Posterior cingulate gyrus (tissue), 11 donors: ENCODE results near the gene SH2D5.

Source experiments
- DNase-seq, 10 donors: peaks; one replicate each; pipeline versions ENCODE4 v3.0.0 to v3.0.0-alpha.2; 2020 to 2021; ENCODE audit warnings: mixed read lengths in 3 of 10
- intact Hi-C: fragments of 100-400 bp; cut with DNase I; formaldehyde crosslinking; loops from one replicate; pipeline ENCODE4 v1.15.1; 2023

The SH2D5 gene

DNA sequence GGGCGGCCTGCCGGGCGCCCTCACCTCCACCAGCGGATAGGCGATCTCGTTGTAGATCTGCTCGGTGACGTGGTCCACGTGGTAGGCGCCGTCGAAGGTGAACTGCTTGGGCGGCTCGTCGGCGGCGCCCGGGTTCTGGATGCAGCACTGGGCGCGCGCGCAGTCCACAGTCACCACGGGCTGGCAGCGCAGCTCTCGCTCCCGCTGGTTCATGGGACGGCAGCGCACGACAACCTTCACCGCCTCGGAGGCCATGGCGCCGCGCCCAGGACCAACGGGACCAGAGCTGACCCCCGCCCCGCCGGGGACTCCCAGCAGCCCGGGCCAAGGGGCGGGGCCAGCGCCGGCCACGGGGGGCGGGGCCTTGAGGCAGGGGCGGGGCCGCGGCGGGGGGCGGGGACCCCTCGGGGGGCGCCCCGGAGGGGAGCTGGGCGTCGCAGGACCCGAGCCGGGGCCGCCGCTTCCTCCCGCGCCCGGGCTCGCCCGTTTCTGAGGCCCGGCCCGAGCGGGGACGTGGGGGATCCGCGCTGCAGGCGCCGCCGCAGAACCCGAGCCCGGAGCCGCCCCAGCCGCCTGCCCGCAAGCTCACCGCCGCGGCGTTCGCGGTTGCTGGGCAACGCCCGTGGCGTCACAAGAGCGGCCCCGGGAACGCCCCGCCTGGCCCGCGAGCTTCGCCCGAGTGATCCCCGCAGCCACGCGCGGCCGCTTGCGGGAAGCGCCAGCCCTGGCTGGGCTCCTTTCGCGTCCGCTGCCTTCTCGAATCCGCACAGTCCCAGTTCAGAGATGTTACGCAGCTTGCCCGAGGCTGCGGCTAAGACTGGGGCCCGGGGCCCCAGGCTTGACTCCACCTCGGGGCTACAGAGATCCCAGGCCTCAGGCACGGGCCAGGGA lies 14.8 kb downstream of the SH2D5 start, which contains the start of gene KIF17:
Gene KIF17 (minus strand): TSS at position 556 of the 891 bp plus-strand sequence. CDS start 301 bp downstream, at position 255.
- DNase-seq: peak; percentile 49 to 97 (median 72)
- intact Hi-C loops: no loop called here

GRCh38 chr1:20716232-20716631 lies 16.3 kb downstream of the SH2D5 start:
- peak in 2 of 10 donors; percentile 68 to 81 for DNase-seq
- intact Hi-C loops: no loop called here

DNA sequence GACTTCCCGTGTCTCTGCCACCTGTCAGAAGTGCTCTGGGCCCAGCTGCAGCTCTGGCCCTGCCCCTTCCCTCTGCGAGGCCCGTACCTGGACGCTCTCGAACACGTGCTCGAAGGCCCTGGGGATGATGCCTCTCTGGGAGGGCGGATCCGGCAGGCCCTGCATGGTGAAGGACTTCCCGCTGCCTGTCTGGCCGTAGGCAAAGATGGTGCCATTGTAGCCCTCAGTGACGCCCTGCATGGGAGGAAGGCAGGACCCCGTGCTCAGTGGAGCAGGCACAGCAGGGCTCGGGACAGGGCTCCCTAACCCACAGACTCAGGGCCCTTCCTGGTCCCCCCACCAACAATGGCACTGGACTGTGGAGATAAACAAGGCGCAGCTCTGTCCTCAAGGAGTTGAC lies 17.1 kb downstream of the SH2D5 start:
- DNase-seq: peak in 2 of 10 donors; percentile 61 to 70
- intact Hi-C loops: no loop called here

GRCh38 chr1:20713440-20713839 lies 19.1 kb downstream of the SH2D5 start:
- intact Hi-C loops: no loop called here

GRCh38 chr1:20712215-20712577 lies 20.3 kb downstream of the SH2D5 start:
- peak in 3 of 10 donors; percentile 34 to 82 (median 82) for DNase-seq
- intact Hi-C loops: no loop called here

More at GRCh38 chr1:20713440-20713839, 19.1 kb downstream of the SH2D5 start:
- DNase-seq: no peak

GRCh38 chr1:20711285-20712214 lies 21.0 kb downstream of the SH2D5 start:
- DNase-seq: peak in 7 of 10 donors; percentile 69 to 95 (median 78)

DNA sequence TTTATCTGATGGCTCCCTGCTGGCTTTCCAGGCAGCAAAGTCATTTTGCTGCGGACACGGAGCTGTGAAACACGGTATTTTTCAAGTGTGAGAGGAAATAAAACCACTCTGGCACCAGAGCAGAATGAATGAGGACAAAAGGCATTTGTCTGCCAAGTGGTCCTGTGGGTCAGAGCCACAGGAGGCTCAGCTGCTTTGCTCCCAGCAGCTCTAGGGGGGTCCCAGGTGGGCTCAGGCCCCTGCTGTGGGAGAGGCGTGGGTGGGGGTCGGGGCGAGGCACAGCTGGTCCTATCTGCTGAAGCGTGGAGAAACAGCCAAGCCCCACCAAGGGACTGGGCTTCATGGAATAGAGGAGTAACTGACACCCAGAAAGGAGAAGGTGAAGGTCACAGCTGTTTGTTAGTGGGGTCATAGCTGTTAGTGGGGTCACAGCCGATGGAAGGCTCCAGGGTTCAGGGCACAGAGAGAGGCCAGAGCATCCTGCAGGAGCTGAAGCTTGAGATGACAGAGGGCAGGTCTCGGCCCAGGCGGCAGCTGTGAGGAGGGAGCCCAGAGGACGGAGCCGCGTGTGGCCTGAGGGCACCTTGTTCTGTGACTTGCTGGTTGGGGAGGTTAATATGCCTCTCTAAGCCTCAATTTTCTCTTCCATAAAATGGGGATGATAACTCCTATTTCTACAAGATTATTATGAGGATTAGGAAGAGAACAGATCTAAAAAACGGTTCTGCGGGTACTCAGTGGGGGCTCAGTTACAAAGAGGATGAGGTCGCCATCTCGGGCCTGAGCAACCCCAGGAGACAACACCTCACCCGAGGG lies 21.8 kb downstream of the SH2D5 start:
- intact Hi-C loops: no loop called here
- DNase-seq: peak in 1 of 10 donors; percentile 54

More at GRCh38 chr1:20711285-20712214, 21.0 kb downstream of the SH2D5 start:
- intact Hi-C loops: no loop called here

DNA sequence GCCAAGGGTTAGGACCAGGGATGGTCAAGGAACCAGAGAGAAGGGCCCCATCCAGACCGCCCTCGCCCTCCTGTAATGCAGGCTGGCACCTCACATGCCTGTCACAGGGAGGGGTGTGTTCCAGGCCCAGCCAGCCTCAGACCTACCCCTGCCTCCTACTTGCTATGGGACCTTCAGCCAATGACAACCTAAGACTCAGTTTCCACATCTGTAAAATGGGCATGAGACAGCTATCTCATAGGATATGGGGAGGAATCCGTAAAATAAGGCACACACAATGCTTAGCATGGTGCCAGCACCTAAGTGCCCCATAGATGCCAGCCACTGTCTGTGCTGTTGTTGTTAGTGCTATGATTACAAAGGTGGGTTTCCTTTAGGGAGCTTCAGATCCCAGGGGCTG lies 22.6 kb downstream of the SH2D5 start:
- intact Hi-C loops: no loop called here
- DNase-seq: no peak

DNA sequence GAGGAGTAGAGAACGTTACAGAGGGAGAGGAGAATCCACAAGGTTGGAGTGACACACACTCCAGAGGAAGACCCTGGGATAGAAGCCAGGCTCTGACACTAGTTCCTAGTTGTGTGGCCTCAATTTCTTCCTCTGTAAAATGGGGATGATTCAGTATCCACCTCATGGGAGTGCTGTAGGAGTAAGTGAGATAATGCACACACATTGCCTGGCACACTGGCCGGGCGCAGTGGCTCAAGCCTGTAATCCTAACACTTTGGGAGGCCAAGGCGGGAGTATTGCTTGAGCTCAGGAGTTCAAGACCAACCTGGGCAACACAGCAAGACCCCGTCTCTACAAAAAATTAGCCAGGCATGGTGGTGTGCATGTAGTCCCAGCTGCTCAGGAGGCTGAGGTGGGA lies 23.6 kb downstream of the SH2D5 start:
- no peak for DNase-seq
- intact Hi-C loops: no loop called here

DNA sequence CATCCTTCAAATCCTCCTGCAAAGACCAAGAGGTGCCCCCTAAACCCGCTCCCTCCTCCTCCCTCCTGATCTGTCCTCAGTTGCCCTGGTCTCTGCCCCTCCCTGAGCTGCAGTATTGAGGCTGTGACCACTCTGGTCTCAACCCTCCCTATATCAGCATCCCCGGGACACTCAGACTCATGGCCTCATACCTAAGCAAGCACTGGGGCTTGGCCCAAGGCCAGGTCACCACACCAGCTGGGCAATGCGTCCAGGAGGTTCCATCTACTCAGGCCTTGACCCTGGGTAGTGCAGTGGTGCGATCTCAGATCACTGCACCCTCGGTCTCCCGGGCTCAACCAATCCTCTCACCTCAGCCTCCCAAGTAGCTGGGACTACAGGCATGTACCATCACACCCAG lies 24.4 kb downstream of the SH2D5 start:
- no peak for DNase-seq
- intact Hi-C loops: no loop called here

GRCh38 chr1:20706841-20707240 lies 25.7 kb downstream of the SH2D5 start:
- DNase-seq: no peak
- intact Hi-C loops: no loop called here

GRCh38 chr1:20705203-20705755 lies 27.2 kb downstream of the SH2D5 start:
- DNase-seq: peak in 2 of 10 donors; percentile 38 to 89
- intact Hi-C loops: no loop called here

- DNase-seq: peak in 1 of 10 donors; percentile 78
- intact Hi-C loops: no loop called here
Observed at GRCh38 chr1:20704390-20705202, 27.9 kb downstream of the SH2D5 start.

DNA sequence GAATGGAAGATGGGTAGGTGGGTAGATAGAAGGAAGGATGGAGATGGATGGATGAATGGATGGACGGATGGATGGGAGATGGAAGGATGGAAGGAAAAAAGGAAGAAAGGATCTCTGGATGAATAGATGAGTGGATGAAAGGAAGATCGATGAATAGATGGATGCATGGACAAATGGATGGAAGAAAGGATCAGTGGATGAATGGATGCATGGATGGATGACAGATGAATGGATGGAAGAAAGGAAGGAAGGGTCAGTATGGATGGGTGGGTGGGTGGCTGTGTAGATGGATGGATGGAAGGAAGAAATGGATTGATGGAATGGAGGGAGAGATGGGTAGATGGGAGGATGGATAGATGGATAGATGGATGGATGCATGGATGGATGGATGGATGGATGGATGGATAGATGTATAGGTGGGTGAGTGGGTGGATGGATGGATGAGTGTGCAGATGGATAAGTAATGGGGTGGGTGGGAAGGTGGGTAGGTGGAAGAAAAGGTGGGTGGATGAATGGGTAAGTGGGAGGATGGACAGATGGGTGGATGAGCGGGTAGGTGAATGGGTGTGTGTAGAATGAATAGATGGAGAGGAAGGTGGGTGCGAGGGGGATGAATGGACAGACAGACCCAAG lies 29.3 kb downstream of the SH2D5 start:
- DNase-seq: no peak
- intact Hi-C loops: no loop called here

GRCh38 chr1:20702416-20702815 lies 30.1 kb downstream of the SH2D5 start:
- DNase-seq: no peak
- intact Hi-C loops: no loop called here

DNA sequence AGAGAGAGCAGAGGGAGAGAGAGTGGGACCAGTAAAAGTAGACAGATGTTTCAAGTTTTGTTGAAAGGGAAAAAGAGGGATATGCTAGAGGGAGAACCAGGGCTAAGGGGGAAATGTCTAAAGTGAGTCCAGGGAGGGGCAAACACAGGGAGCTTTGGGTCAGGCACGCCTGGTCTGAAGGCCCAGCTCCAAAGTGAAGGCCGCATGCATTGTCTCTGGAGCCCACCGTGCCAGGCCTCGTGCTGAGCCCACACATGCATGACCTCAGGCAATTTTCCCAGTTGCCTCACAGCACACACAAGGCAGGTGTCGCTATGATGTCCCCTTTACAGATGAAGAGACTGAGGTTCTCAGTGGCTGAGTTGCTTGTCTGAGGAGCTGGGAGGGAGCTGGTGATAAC lies 30.7 kb downstream of the SH2D5 start:
- peak in 1 of 10 donors; percentile 57 for DNase-seq
- intact Hi-C loops: no loop called here

- intact Hi-C loops: no loop called here
- DNase-seq: peak in 1 of 10 donors; percentile 76
Observed at GRCh38 chr1:20701446-20701845, 31.1 kb downstream of the SH2D5 start.

GRCh38 chr1:20700636-20701215 lies 31.8 kb downstream of the SH2D5 start:
- no peak for DNase-seq
- intact Hi-C loops: no loop called here
